NCI-H2227 treated with DMSO at 0.1 percent for 48 hours (cell line): ENCODE data around the gene C2orf66.

Source experiments
- DNase-seq: peaks from one replicate; lab custom pipeline; 2025; lab: John Stamatoyannopoulos, UW

The C2orf66 gene

DNA sequence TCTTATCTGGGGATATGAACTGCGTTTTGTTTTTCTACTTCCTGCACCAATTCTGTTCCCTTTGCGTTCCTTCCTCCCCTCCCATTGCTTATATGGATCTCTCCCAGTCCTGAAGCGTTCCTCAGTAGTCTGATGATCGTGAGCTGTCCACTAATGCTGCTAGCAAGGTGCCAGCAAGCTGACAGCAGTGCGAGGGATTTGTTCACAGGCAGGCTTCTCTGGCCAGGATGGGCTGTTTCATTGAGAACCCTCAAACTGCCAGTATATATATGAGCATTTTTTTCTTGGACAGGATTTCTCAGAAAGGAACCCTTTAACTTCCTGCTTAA lies 49.8 kb downstream of the C2orf66 start:
- DNase-seq, result no peak

- peak; percentile 23 for DNase-seq
Observed at GRCh38 chr2:196758474-196759377, 50.4 kb downstream of the C2orf66 start.
